NCI-H1436 (cell line): ENCODE results near the gene UNKL.
"Not testable (repeated sequence)": the region's sequence is repeated elsewhere in the genome, so short reads cannot be mapped to it uniquely, and the experiment has no call there.

Experiments used
- DNase-seq: peaks from one replicate; lab custom pipeline; 2025; lab: John Stamatoyannopoulos, UW

Gene UNKL

GRCh38 chr16:1445518-1446203, 31.2 kb upstream of the UNKL start:
- DNase-seq, result no peak

- no peak for DNase-seq
Observed at GRCh38 chr16:1444730-1445517, 30.4 kb upstream of the UNKL start.

GRCh38 chr16:1443980-1444729, 29.7 kb upstream of the UNKL start, which contains the start of gene CCDC154:
Gene CCDC154, minus strand, starts transcription at chr16:1444556. Its CDS starts 234 bp downstream, at chr16:1444322.
- no peak for DNase-seq

- no peak for DNase-seq
Observed at GRCh38 chr16:1443403-1443973, 29.0 kb upstream of the UNKL start.

- no peak for DNase-seq
Observed at GRCh38 chr16:1442697-1443096, 28.2 kb upstream of the UNKL start.

GRCh38 chr16:1441391-1441829, 26.9 kb upstream of the UNKL start:
- no peak for DNase-seq

- not testable (repeated sequence) for DNase-seq
Observed at GRCh38 chr16:1439699-1440074, 25.2 kb upstream of the UNKL start.

GRCh38 chr16:1439058-1439698, 24.7 kb upstream of the UNKL start:
- DNase-seq, result no peak

GRCh38 chr16:1438229-1439057, 23.9 kb upstream of the UNKL start:
- no peak for DNase-seq

- DNase-seq, result no peak
Observed at GRCh38 chr16:1437606-1438005, 23.1 kb upstream of the UNKL start.

GRCh38 chr16:1436731-1437355, 22.3 kb upstream of the UNKL start:
- DNase-seq, result no peak

GRCh38 chr16:1435921-1436697, 21.6 kb upstream of the UNKL start:
- DNase-seq, result no peak

- DNase-seq, result no peak
Observed at GRCh38 chr16:1434644-1435592, 20.4 kb upstream of the UNKL start.

GRCh38 chr16:1433756-1434155, 19.3 kb upstream of the UNKL start:
- no peak for DNase-seq

GRCh38 chr16:1433263-1433560, 18.7 kb upstream of the UNKL start:
- no peak for DNase-seq

- no peak for DNase-seq
Observed at GRCh38 chr16:1432388-1433262, 18.1 kb upstream of the UNKL start.

- DNase-seq, result no peak
Observed at GRCh38 chr16:1431497-1432270, 17.2 kb upstream of the UNKL start.
